SK-N-SH (cell line): ENCODE measurements around the gene SNTG2. TPM values are rescaled to one million over a fixed set of nuclear protein-coding genes. Genes with fewer than 3 reads are reported as not detected.
A peak's percentile ranks its signal among the peaks of the same experiment; 100 is the strongest.

Source experiments
- CTCF ChIA-PET: fragments of 300-600, 350-600 bp; formaldehyde crosslinking; extraction: SDS; loops from one replicate; lab custom pipeline; 2021; lab: Yijun Ruan, JAX
- POLR2A ChIA-PET: fragments of 350-600 bp; sonication (Branson Sonifier 250); formaldehyde crosslinking; extraction: SDS; loops from one replicate; lab custom pipeline; 2020; ENCODE audit warnings: antibody characterized with exemption, inconsistent platforms; lab: Yijun Ruan, JAX
- DNase-seq: peaks from one replicate; pipeline ENCODE4 v3.0.0; 2012
- H2AFZ ChIP-seq: fragments of 200-600 bp; sonication (generic); 2 replicates; pipeline ENCODE4 v1.8.1; 2016; ENCODE audit warnings: antibody characterized with exemption, mild to moderate bottlenecking, low read depth
- H3F3A ChIP-seq: fragments of 200-600 bp; sonication (generic); replicated peaks from 2 replicates; pipeline ENCODE3; 2016; ENCODE audit warnings: antibody characterized with exemption, mild to moderate bottlenecking; ENCODE audit not compliant: insufficient read depth
- H3K27ac ChIP-seq, 2 experiments: fragments of 200-500 bp in 1 of 2; fragments of 200-600 bp in 1 of 2; sonication (Bioruptor generic) in 1 of 2; sonication (generic), shearing (Covaris generic) in 1 of 2; 2 replicates each; pipeline versions ENCODE4 v1.5.1 to v1.6.1; 2014 to 2016; ENCODE audit warnings: low read depth in 2 of 2, inconsistent platforms in 1 of 2, low read length in 1 of 2, mild to moderate bottlenecking in 1 of 2, mixed read lengths in 1 of 2
- H3K27me3 ChIP-seq: fragments of 200-600 bp; sonication (generic), shearing (Covaris generic); 2 replicates; pipeline ENCODE4 v1.6.1; 2016; ENCODE audit warnings: mixed run types; ENCODE audit not compliant: insufficient read depth
- H3K36me3 ChIP-seq, 2 experiments: fragments of 200-500 bp in 1 of 2; fragments of 200-600 bp in 1 of 2; sonication (Bioruptor generic) in 1 of 2; sonication (generic) in 1 of 2; replicated peaks in 1 of 2; 2 replicates each; pipeline versions ENCODE3 to v1.5.1; 2014 to 2016; ENCODE audit warnings: low read length in 1 of 2, mild to moderate bottlenecking in 1 of 2; ENCODE audit not compliant: insufficient read depth in 2 of 2, control insufficient read depth in 1 of 2
- H3K4me1 ChIP-seq, 2 experiments: fragments of 200-500 bp in 1 of 2; fragments of 200-600 bp in 1 of 2; sonication (Bioruptor generic) in 1 of 2; sonication (generic), shearing (Covaris generic) in 1 of 2; 2 replicates each; pipeline versions ENCODE4 v1.5.1 to v1.6.1; 2014 to 2016; ENCODE audit warnings: low read depth in 1 of 2, low read length in 1 of 2, mixed run types in 1 of 2; ENCODE audit not compliant: insufficient read depth in 2 of 2, control insufficient read depth in 1 of 2
- H3K4me2 ChIP-seq: fragments of 200-600 bp; sonication (generic), shearing (Covaris generic); 2 replicates; pipeline ENCODE4 v1.6.1; 2017; ENCODE audit warnings: mixed run types
- H3K4me3 ChIP-seq, 2 experiments: fragments of 200-500 bp in 1 of 2; fragments of 200-600 bp in 1 of 2; sonication (Bioruptor generic) in 1 of 2; sonication (generic), shearing (Covaris generic) in 1 of 2; 2 replicates each; pipeline versions ENCODE4 v1.5.1 to v1.8.1; 2014 to 2016; ENCODE audit warnings: low read depth in 2 of 2, inconsistent platforms in 1 of 2, low read length in 1 of 2, mild to moderate bottlenecking in 1 of 2, mixed read lengths in 1 of 2, moderate library complexity in 1 of 2
- H3K79me2 ChIP-seq: fragments of 200-600 bp; sonication (generic); 2 replicates; pipeline ENCODE4 v1.8.1; 2017; ENCODE audit warnings: mild to moderate bottlenecking; ENCODE audit not compliant: insufficient read depth
- H3K9ac ChIP-seq: fragments of 200-600 bp; sonication (generic); 2 replicates; pipeline ENCODE4 v1.6.1; 2017; ENCODE audit warnings: mixed run types
- H3K9me2 ChIP-seq: fragments of 200-600 bp; sonication (generic); 2 replicates; pipeline ENCODE4 v1.6.1; 2017; ENCODE audit warnings: mixed run types
- H3K9me3 ChIP-seq: fragments of 200-600 bp; sonication (generic); 2 replicates; pipeline ENCODE4 v1.6.1; 2017; ENCODE audit warnings: mixed run types, mild to moderate bottlenecking, moderate library complexity
- H4K20me1 ChIP-seq: fragments of 200-600 bp; sonication (generic); 2 replicates; pipeline ENCODE4 v1.6.1; 2017; ENCODE audit warnings: mild to moderate bottlenecking, mixed run types; ENCODE audit not compliant: insufficient read depth
- CHD2 ChIP-seq: fragments of 150-350 bp; IDR thresholded peaks from 2 replicates; pipeline ENCODE4 v1.6.1; 2018; ENCODE audit warnings: low read length; ENCODE audit not compliant: partially characterized antibody
- FOSL2 ChIP-seq: IDR thresholded peaks from 2 replicates; pipeline ENCODE4 v1.4.0; 2012; ENCODE audit warnings: low read depth, mild to moderate bottlenecking, moderate library complexity, borderline replicate concordance
- FOXM1 ChIP-seq: IDR thresholded peaks from 2 replicates; pipeline ENCODE4 v1.4.0; 2012; ENCODE audit warnings: low read depth, mild to moderate bottlenecking
- JUND ChIP-seq: IDR thresholded peaks from 2 replicates; pipeline ENCODE4 v1.4.0; 2012
- POLR2AphosphoS5 ChIP-seq: IDR thresholded peaks from 2 replicates; pipeline ENCODE4 v1.6.1; 2012; ENCODE audit warnings: low read depth, low read length
- RAD21 ChIP-seq: IDR thresholded peaks from 2 replicates; pipeline ENCODE4 v1.6.1; 2012; ENCODE audit warnings: mild to moderate bottlenecking, low read length
- RFX5 ChIP-seq: IDR thresholded peaks from 2 replicates; pipeline ENCODE4 v1.6.1; 2012; ENCODE audit warnings: mild to moderate bottlenecking, improper control_type of control experiment, low read length
- SIN3A ChIP-seq: IDR thresholded peaks from 2 replicates; pipeline ENCODE4 v1.6.1; 2012; ENCODE audit warnings: low read depth, mild to moderate bottlenecking, low read length, moderate library complexity, borderline replicate concordance
- SMC3 ChIP-seq: IDR thresholded peaks from 2 replicates; pipeline ENCODE4 v1.6.1; 2012; ENCODE audit warnings: low read depth, low read length, improper control_type of control experiment
- TAF1 ChIP-seq: IDR thresholded peaks from 2 replicates; pipeline ENCODE4 v1.6.1; 2012; ENCODE audit warnings: low read depth, mild to moderate bottlenecking, low read length, moderate library complexity, borderline replicate concordance
- YY1 ChIP-seq: IDR thresholded peaks from 2 replicates; pipeline ENCODE4 v1.4.0; 2012; ENCODE audit warnings: low read depth, mild to moderate bottlenecking
- WGBS: methylation state at CpG from one replicate; pipeline ENCODE4 v1.1.6; 2017; ENCODE audit warnings: low lambda C conversion rate; 5-methylcytosine and 5-hydroxymethylcytosine counted together
- polyA plus RNA-seq, 3 experiments: library from polyadenylated mRNA; depleted of rRNA; stranded (reverse); fragments of >200 nt; gene quantifications; 2 replicates each; pipeline ENCODE4 v1.2.3, GENCODE V29; 2012
- TF ChIP-seq, protein P1 (sequence below): IDR thresholded peaks from 2 replicates; pipeline ENCODE4; 2012
- TF ChIP-seq, protein P2 (sequence below): IDR thresholded peaks from 2 replicates; pipeline ENCODE4 v1.4.0; 2012; ENCODE audit warnings: low read depth, borderline replicate concordance
- TF ChIP-seq, protein P3 (sequence below): IDR thresholded peaks from 2 replicates; pipeline ENCODE4 v1.4.0; 2012; ENCODE audit warnings: low read depth, borderline replicate concordance

Gene SNTG2
- polyA plus RNA-seq, 1 of the 3 experiments (the other 2 are of a cell fraction): not detected

DNA sequence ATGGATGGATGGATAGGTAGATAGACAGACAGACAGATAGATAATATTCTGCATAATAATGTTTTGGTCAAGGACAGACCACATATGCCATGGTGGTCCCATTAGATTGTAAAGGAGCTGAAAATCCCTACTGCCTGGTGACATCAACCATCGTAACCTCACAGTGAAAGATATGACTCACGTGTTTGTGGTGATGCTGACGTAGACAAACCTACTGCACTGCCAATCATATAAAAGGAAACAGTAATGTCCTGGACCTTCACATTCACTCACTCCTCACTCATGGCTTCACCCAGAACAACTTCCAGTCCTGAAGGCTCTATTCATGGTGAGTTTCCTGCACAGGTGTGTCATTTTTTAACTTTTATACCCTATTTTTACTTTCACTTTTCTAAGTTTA lies 259.7 kb downstream of the SNTG2 start:
- CTCF ChIA-PET: interaction anchor here (0.9 kb wide), 1 partner anchor 9 kb away, joined by 5 read pairs; no protein-coding TSS in a partner anchor
- no peaks in the 10 kb centered on the region for H3K79me2 ChIP-seq
- WGBS: 50% methylated on average over 3 of the region's 3 CpGs

DNA sequence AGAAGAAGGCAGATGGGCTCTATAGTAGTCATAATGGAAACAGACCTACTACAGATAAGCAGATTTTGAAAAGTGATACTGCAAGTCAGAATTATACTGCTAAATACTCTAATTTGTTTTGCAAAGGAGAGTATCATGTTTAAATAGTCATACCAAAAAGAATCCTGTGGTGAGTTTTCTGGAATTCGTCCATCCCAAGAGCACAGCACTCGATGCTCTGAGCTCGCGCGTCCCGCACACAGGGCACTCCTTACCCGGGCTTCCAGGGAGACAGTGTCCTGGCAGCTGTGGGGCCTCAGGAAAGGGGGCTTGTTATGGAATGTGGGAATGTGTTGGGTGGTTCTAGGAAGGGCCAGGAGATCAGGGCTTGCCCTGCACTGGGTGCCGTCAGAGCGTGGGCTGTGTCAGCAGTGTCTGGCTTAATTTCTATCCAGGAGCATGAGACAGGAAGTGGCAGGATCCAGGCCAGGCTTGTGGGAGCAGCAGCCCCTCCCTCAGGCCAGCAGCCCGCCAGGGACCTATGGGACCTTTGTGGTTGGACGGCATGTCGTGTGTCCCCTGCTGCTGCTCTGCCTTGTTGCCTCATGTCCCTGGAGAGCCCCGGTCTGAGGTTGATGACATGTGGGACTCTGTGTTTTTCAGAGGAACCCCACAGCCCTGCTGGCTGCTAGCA lies 269.4 kb downstream of the SNTG2 start:
- WGBS: 41% methylated on average over 13 of the region's 13 CpGs
- DNase-seq: peak; percentile 65

More for the DNA sequence above, 259.7 kb downstream of the SNTG2 start:
- no peaks in the 10 kb centered on the region for H3K9me2 ChIP-seq
- no peaks in the 10 kb centered on the region for H3F3A ChIP-seq
- no peaks in the 10 kb centered on the region for H3K27me3 ChIP-seq
- no peak overlapping the region for H3K9ac ChIP-seq
- peaks cover 5% of the 10 kb centered on the region; the same call in 1 of the 2 replicates for H3K9me3 ChIP-seq
- no peak for DNase-seq
- H3K4me1 ChIP-seq: no peaks in the 10 kb centered on the region
- no peak overlapping the region for H2AFZ ChIP-seq
- no peak overlapping the region for H3K4me3 ChIP-seq
- POLR2A ChIA-PET: no interaction called here
- no peak overlapping the region for H3K4me2 ChIP-seq
- H4K20me1 ChIP-seq: no peaks in the 10 kb centered on the region
- H3K27ac ChIP-seq: no peak overlapping the region
- TF ChIP-seq, protein P1, sequence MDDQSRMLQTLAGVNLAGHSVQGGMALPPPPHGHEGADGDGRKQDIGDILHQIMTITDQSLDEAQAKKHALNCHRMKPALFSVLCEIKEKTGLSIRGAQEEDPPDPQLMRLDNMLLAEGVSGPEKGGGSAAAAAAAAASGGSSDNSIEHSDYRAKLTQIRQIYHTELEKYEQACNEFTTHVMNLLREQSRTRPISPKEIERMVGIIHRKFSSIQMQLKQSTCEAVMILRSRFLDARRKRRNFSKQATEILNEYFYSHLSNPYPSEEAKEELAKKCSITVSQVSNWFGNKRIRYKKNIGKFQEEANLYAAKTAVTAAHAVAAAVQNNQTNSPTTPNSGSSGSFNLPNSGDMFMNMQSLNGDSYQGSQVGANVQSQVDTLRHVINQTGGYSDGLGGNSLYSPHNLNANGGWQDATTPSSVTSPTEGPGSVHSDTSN: no peak
- TF ChIP-seq, protein P2, sequence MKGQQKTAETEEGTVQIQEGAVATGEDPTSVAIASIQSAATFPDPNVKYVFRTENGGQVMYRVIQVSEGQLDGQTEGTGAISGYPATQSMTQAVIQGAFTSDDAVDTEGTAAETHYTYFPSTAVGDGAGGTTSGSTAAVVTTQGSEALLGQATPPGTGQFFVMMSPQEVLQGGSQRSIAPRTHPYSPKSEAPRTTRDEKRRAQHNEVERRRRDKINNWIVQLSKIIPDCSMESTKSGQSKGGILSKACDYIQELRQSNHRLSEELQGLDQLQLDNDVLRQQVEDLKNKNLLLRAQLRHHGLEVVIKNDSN: no peak
- TF ChIP-seq JUND: no peak
- no peaks in the 10 kb centered on the region for H3K36me3 ChIP-seq

More for the DNA sequence above, 269.4 kb downstream of the SNTG2 start:
- no peaks in the 10 kb centered on the region for H4K20me1 ChIP-seq
- no peaks in the 10 kb centered on the region for H3K27me3 ChIP-seq
- no peaks in the 10 kb centered on the region for H3K9me2 ChIP-seq
- no peak overlapping the region for H3K9ac ChIP-seq
- H3K4me1 ChIP-seq: peaks cover 0 to 6% of the 10 kb centered on the region in 2 experiments; a peak in 1 of 4 replicates
- no peak overlapping the region for H3K4me2 ChIP-seq
- H3K9me3 ChIP-seq: no peaks in the 10 kb centered on the region
- H3K79me2 ChIP-seq: no peaks in the 10 kb centered on the region
- no peaks in the 10 kb centered on the region for H3F3A ChIP-seq
- no peaks in the 10 kb centered on the region for H3K36me3 ChIP-seq
- no peak overlapping the region for H3K27ac ChIP-seq
- CTCF ChIA-PET: interaction anchor here (1.1 to 3.0 kb wide), 5 partner anchors 8 to 331 kb away, joined by 3 to 9 read pairs (median 6); no protein-coding TSS in a partner anchor
- no peak overlapping the region for H2AFZ ChIP-seq
- POLR2A ChIA-PET: no interaction called here
- no peak overlapping the region for H3K4me3 ChIP-seq
- no peak for TF ChIP-seq SIN3A
- TF ChIP-seq, protein P2: no peak
- TF ChIP-seq, protein P3, sequence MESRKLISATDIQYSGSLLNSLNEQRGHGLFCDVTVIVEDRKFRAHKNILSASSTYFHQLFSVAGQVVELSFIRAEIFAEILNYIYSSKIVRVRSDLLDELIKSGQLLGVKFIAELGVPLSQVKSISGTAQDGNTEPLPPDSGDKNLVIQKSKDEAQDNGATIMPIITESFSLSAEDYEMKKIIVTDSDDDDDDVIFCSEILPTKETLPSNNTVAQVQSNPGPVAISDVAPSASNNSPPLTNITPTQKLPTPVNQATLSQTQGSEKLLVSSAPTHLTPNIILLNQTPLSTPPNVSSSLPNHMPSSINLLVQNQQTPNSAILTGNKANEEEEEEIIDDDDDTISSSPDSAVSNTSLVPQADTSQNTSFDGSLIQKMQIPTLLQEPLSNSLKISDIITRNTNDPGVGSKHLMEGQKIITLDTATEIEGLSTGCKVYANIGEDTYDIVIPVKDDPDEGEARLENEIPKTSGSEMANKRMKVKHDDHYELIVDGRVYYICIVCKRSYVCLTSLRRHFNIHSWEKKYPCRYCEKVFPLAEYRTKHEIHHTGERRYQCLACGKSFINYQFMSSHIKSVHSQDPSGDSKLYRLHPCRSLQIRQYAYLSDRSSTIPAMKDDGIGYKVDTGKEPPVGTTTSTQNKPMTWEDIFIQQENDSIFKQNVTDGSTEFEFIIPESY: no peak
- no peak for TF ChIP-seq CHD2
- no peak for TF ChIP-seq RFX5
- no peak for TF ChIP-seq TAF1
- no peak for TF ChIP-seq RAD21
- TF ChIP-seq POLR2AphosphoS5: no peak
- TF ChIP-seq SMC3: no peak
- no peak for TF ChIP-seq FOXM1
- TF ChIP-seq FOSL2: no peak
- TF ChIP-seq YY1: no peak
- no peak for TF ChIP-seq JUND
